GM12801 (cell line): ENCODE measurements around the gene FAM240B.

Experiments used
- TF ChIP-seq, protein P1 (sequence below): IDR thresholded peaks from one replicate; pipeline ENCODE4 v1.5.1; 2011; ENCODE audit warnings: control low read depth; ENCODE audit not compliant: insufficient read length; ENCODE audit errors: extremely low read depth

The FAM240B gene

DNA sequence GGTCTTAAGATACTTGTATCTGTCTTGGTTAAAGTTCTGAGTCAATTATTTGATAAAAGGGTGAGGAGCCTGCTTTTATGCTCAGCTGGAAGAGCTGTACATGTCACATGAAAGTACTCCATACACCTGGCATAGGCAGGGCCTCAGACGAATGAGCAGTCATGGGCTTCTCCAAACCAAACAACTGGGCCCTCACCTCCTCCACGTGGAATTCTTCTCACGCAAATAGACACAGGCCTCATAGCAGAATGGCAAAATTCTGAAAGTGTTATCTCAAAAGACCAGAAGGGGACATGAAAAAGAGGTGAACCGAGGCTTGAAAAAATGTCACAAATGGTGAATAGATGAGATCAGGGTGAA, 48.6 kb downstream of the FAM240B start:
- TF ChIP-seq, protein P1, sequence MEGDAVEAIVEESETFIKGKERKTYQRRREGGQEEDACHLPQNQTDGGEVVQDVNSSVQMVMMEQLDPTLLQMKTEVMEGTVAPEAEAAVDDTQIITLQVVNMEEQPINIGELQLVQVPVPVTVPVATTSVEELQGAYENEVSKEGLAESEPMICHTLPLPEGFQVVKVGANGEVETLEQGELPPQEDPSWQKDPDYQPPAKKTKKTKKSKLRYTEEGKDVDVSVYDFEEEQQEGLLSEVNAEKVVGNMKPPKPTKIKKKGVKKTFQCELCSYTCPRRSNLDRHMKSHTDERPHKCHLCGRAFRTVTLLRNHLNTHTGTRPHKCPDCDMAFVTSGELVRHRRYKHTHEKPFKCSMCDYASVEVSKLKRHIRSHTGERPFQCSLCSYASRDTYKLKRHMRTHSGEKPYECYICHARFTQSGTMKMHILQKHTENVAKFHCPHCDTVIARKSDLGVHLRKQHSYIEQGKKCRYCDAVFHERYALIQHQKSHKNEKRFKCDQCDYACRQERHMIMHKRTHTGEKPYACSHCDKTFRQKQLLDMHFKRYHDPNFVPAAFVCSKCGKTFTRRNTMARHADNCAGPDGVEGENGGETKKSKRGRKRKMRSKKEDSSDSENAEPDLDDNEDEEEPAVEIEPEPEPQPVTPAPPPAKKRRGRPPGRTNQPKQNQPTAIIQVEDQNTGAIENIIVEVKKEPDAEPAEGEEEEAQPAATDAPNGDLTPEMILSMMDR, result no peak

DNA sequence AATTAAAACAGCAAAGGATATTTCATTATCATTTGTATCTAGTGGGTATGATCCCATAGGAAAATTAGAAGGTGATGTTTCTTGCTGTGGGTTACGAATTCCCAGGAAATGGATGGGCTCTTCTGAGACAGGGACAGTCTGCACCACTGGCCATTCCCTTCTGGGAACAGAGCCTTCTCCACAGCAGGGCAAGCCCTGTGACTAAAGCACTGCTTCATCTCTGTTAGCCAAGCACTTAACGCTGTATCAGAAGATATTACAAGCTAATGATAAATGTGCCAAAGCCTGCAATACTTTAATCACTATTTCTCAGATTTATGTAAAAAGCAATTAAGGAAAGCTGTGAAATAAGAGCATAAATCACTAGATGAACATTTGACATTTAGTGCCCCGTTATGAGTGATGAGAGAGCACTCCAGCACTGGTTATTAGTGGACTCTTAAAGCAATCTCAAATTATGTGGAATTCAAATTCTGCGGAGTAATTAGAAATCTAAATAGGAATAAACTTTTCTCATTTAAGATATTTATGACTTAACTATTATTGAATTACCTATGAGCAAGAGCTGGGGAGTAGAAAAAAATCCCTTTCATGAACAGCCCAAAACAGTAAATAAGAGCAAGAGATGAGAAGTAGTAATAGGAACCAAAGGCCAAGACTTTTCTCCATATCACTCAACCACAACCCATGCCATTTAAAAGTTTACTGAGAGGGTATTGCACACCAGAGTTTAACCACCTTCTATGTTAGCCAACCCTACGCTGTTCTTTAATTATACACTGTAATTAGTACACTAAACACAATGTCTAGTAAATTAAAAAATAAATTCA, 49.2 kb downstream of the FAM240B start:
- TF ChIP-seq, protein P1, result no peak

DNA sequence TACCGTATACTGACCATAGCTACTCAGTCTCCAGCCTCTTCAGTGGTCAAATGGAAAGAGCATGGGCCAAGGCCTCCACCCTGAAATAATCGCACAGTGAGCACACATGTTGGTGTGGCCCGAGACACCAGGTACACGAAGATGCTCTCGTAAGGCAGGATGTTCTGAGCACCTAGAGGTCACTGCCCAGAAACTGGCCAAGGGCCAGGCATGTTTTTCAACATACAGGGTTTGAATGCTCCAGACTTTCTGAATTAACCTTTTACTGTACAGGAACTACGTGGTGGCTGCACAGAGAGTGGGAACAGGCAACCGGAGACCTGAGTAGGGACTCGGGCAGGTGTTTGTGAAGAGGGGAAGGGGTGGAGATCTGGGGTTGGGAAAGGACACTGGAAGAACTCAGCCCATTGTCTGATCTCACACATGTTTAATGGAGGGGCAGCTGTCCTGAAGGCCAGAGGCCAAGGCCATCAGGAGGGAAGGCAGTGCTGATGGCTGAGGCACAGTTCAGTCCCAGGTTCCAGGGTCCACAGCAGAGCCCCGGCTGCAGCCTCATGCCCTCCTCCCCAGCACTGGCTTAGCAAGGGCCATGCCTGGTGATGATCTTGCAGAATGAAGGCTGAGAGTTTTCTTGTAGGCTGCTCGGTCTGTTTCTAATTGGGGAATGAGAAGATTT, 51.0 kb downstream of the FAM240B start:
- TF ChIP-seq, protein P1, result no peak

DNA sequence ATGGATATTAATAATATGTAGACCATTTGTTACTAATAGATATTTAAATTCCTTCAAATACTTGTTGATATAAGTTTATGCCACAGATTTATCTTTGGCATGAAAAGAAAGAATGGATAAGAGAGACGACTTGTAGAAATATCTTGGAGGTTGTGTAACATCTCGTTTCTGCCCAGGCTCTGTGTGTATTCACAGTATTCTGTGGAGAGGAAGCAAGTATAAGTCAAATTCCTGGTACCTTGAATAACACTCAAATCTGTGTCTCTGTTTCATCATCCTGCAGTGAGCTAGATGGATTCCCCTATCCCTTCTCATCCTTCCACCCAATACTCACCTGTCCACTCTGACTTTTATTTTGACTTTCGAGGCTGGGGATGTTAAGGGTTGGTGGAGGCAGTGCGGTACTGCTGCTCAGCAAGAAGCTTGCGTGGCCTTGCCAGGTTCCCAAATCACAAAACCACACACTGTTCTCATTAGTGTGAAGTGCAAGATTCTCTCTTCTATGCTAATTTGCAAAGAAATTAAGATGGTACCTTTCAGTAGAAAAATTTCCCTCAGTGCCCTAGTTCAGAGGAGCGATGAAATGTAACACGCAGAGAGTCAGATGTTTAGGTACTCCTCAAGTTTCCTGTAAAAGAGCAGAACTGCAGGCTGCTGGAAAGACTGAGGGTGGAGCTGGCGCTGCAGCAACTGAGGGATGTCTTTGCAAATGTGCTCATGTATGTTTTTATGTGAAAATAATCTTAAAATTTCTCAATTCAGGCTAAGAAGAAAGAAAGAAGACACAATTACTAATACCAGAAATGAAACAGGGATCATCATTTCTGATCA, 57.0 kb downstream of the FAM240B start:
- TF ChIP-seq, protein P1, result no peak

DNA sequence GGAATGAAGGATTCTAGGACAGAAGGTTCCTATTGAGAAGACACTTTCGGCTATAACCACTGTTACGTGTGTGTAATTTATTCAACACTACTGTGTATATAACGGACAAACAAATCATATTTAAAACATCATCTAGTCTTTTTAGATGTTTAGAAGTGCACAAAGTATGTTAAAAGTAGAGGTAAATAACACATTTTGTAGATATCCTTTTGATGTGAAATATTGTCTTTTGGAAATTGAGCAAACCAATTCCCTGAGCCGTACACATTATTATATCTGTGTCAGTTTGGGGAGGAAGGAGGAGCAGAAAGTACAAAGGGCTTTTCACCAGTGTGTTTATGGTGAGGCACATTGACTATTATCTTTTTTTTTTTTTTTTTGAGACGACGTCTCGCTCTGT, 60.4 kb downstream of the FAM240B start:
- TF ChIP-seq, protein P1, result no peak

GRCh38 chr9:38656896-38657295, 63.0 kb downstream of the FAM240B start:
- TF ChIP-seq, protein P1, result no peak

DNA sequence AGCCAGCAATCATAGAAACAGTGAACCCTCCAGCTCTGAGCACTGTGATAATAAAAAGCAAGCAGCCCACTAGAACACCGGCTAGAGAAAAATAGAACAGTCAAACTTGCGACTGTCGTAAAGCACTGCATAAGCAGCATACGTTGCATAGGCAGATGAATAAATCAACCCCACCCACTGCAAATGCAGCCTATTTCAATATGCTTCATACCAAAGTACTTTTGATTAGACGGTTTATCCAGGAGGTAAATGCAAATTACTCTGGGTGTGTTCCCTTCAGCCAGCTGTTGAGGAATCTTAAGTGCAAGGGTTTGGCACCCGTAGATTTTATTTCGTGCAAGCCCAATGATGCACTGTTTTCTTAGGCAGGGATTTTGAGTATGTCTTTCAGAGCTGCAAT, 67.4 kb downstream of the FAM240B start:
- TF ChIP-seq, protein P1, result no peak
